Smooth muscle cell (in vitro differentiated cells): ENCODE results near the gene DNAH1. TPM values are rescaled to one million over a fixed set of nuclear protein-coding genes. Genes with fewer than 3 reads are reported as not detected.

ENCODE experiments used
- DNase-seq: peaks from one replicate; lab custom pipeline; 2025; ENCODE audit not compliant: unreplicated experiment; lab: John Stamatoyannopoulos, UW
- H2AFZ ChIP-seq: fragments of 200-600 bp; sonication (generic); 2 replicates; pipeline ENCODE4 v1.6.0; 2016; ENCODE audit warnings: antibody characterized with exemption, low read depth, mild to moderate bottlenecking
- H3F3A ChIP-seq: fragments of 200-600 bp; sonication (generic); 2 replicates; pipeline ENCODE4 v1.6.0; 2017; ENCODE audit warnings: antibody characterized with exemption, low read depth
- H3K27ac ChIP-seq: fragments of 200-600 bp; sonication (generic); 2 replicates; pipeline ENCODE4 v1.5.1; 2016; ENCODE audit warnings: low read depth, mild to moderate bottlenecking
- H3K27me3 ChIP-seq: fragments of 200-600 bp; sonication (generic); 2 replicates; pipeline ENCODE4 v1.6.1; 2016; ENCODE audit warnings: low read depth, mild to moderate bottlenecking
- H3K36me3 ChIP-seq: fragments of 200-600 bp; sonication (generic); 2 replicates; pipeline ENCODE4 v1.5.1; 2016; ENCODE audit warnings: low read depth
- H3K4me1 ChIP-seq: fragments of 200-600 bp; sonication (generic); 2 replicates; pipeline ENCODE4 v1.5.1; 2016; ENCODE audit warnings: low read depth
- H3K4me2 ChIP-seq: fragments of 200-600 bp; sonication (generic); 2 replicates; pipeline ENCODE4 v1.6.0; 2016; ENCODE audit warnings: mild to moderate bottlenecking
- H3K4me3 ChIP-seq: fragments of 200-600 bp; sonication (generic); 2 replicates; pipeline ENCODE4 v1.5.1; 2016; ENCODE audit warnings: mild to moderate bottlenecking
- H3K79me2 ChIP-seq: fragments of 200-600 bp; sonication (generic); 2 replicates; pipeline ENCODE4 v1.6.0; 2016; ENCODE audit warnings: low read depth, mild to moderate bottlenecking
- H3K9ac ChIP-seq: fragments of 200-600 bp; sonication (generic); 2 replicates; pipeline ENCODE4 v1.6.0; 2016; ENCODE audit warnings: low read depth
- H3K9me3 ChIP-seq: fragments of 200-600 bp; sonication (generic); replicated peaks from 2 replicates; pipeline ENCODE4 v1.5.1; 2016; ENCODE audit warnings: low read depth
- H4K20me1 ChIP-seq: fragments of 200-600 bp; sonication (generic); 2 replicates; pipeline ENCODE4 v1.6.0; 2016; ENCODE audit warnings: low read depth
- CTCF ChIP-seq: fragments of 200-600 bp; sonication (generic); IDR thresholded peaks from 2 replicates; pipeline ENCODE4 v1.5.1; 2017; ENCODE audit warnings: borderline replicate concordance, mild to moderate bottlenecking, antibody characterized with exemption; ENCODE audit not compliant: insufficient read depth, poor library complexity, severe bottlenecking
- WGBS: methylation state at CpG from one replicate; pipeline ENCODE4 v1.1.7; 2016; ENCODE audit warnings: low lambda C conversion rate; 5-methylcytosine and 5-hydroxymethylcytosine counted together
- polyA plus RNA-seq: library from polyadenylated mRNA; unstranded; fragments of >200 nt; fragmentation: Nextera tagmentation; extraction: Ambion mirVana; gene quantifications from 2 replicates; pipeline ENCODE4 v1.2.1, GENCODE V29; 2016
- total RNA-seq: library from RNA; depleted of rRNA; stranded (reverse); fragments of >200 nt; gene quantifications from 2 replicates; pipeline ENCODE4 v1.2.3, GENCODE V29; 2014

Gene DNAH1
- total and polyA plus RNA-seq, 2 experiments from 2014 or later = 0.54 to 3.7 TPM

GRCh38 chr3:52343946-52344600, 28.0 kb downstream of the DNAH1 start:
- TF ChIP-seq CTCF = no peak
- H3K79me2 ChIP-seq = no peaks in the 10 kb centered on the region
- WGBS = 94% methylated on average over 10 of the region's 11 CpGs
- H2AFZ ChIP-seq = no peak overlapping the region
- no peak overlapping the region for H3K9ac ChIP-seq
- no peaks in the 10 kb centered on the region for H4K20me1 ChIP-seq
- no peak overlapping the region for H3K4me3 ChIP-seq
- H3F3A ChIP-seq = no peaks in the 10 kb centered on the region
- DNase-seq = no peak
- H3K4me2 ChIP-seq = no peak overlapping the region
- H3K27ac ChIP-seq = no peak overlapping the region
- no peaks in the 10 kb centered on the region for H3K27me3 ChIP-seq
- peaks cover 4% of the 10 kb centered on the region for H3K4me1 ChIP-seq
- no peaks in the 10 kb centered on the region for H3K36me3 ChIP-seq
- no peaks in the 10 kb centered on the region for H3K9me3 ChIP-seq

DNA sequence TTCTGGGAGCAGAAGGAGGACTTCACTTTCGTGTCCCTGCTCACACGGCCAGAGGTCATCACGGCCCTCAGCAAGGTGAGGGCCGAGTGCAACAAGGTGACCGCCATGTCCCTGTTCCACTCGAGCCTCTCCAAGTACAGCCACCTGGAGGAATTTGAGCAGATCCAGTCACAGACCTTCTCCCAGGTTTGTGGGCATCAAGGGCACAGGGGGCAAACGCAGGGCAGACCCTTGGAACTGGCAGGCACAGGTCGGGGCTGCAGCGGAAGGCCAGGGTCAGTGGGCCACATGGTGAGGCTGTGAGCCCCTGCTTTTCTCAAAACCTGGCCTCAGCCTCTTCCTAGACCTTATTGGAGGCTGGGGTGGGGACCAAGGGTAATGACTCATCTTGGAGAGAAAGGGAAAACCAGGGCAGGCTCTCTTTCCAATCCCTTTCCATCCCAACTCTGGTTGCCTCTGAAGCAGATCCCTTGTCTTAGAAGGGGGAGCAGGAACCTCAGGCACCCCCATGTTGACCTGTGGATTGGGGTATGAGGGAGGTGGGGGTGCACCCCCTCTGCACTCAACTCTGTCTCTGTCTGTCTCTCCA, 29.5 kb downstream of the DNAH1 start:
- no peaks in the 10 kb centered on the region for H3K9me3 ChIP-seq
- no peaks in the 10 kb centered on the region for H4K20me1 ChIP-seq
- DNase-seq = no peak
- no peak overlapping the region for H3K27ac ChIP-seq
- H3K9ac ChIP-seq = no peak overlapping the region
- TF ChIP-seq CTCF = no peak
- no peak overlapping the region for H3K4me3 ChIP-seq
- no peak overlapping the region for H3K4me2 ChIP-seq
- no peaks in the 10 kb centered on the region for H3K4me1 ChIP-seq
- H3F3A ChIP-seq = no peaks in the 10 kb centered on the region
- no peaks in the 10 kb centered on the region for H3K79me2 ChIP-seq
- no peak overlapping the region for H2AFZ ChIP-seq
- H3K36me3 ChIP-seq = no peaks in the 10 kb centered on the region
- WGBS = 93% methylated on average over 9 of the region's 9 CpGs
- no peaks in the 10 kb centered on the region for H3K27me3 ChIP-seq

DNA sequence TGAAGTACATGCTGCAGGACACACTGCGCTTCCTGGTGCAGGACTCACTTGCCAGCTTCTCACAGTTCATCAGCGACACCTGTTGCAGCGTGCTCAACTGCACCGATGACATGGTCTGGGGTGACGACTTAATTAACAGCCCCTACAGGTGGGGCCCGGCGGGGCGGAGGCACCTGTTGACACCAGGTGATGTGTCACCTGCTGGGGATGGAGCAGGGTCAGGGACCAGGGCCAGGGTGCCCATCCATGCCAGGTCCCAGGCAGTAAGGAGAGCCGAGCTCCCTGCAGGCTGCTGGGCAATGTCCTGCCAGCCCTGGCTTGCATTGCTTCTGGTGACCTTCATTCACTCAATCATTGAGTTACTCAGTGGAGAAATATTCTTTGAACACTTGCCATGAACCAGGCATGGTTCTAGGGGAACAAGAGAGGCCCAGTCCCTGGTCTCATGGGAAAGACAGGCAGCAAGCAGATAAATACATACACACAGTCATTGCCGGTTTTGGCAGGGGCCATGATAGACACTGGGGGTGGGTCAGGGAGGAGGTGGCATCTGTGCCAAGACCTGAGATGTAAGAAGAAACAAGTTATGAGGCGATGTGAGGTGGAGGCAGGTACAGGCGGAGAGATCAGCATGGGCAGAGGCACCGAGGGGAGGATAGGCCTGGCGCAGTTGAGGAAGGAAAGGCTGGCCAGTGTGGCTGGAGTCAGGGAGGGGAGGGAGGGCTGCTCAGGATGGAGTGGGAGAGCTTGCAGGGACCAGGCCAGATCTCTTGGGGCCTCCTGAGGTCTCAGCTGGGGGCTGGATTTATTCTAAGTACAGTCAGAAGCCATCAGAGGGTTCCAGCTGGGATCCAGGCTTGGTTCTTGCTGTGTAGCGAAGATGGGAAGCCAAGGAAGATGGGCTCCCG, 30.8 kb downstream of the DNAH1 start:
- H3K27me3 ChIP-seq = no peaks in the 10 kb centered on the region
- no peaks in the 10 kb centered on the region for H3F3A ChIP-seq
- 93% methylated on average over 16 of the region's 16 CpGs for WGBS
- no peak overlapping the region for H2AFZ ChIP-seq
- H3K4me3 ChIP-seq = no peak overlapping the region
- no peaks in the 10 kb centered on the region for H4K20me1 ChIP-seq
- H3K4me1 ChIP-seq = no peaks in the 10 kb centered on the region
- no peak for TF ChIP-seq CTCF
- H3K27ac ChIP-seq = no peak overlapping the region
- no peaks in the 10 kb centered on the region for H3K36me3 ChIP-seq
- no peak for DNase-seq
- no peaks in the 10 kb centered on the region for H3K9me3 ChIP-seq
- no peak overlapping the region for H3K9ac ChIP-seq
- H3K4me2 ChIP-seq = no peak overlapping the region
- H3K79me2 ChIP-seq = no peaks in the 10 kb centered on the region
